Panc1 (cell line): ENCODE results near the gene ARID2. TPM values are rescaled to one million over a fixed set of nuclear protein-coding genes. Genes with fewer than 3 reads are reported as not detected.

Experiments
- ATAC-seq: fragments of 200-7000 bp; cut with Tn5 transposase; 2 replicates; pipeline ENCODE4 v1.9.1; 2020; ENCODE audit warnings: mild to moderate bottlenecking, moderate library complexity
- BruUV-seq: library from RNA; stranded (reverse); fragments of 400-500 nt; replicated peaks from 2 replicates; lab custom pipeline; 2021; lab: Mats Ljungman, UMichigan
- CTCF ChIA-PET: fragments of 300-600 bp; sonication (Branson Sonifier 250); formaldehyde crosslinking; loops from one replicate; lab custom pipeline; 2022; ENCODE audit warnings: antibody characterized with exemption; lab: Charles Lee
- POLR2A ChIA-PET: fragments of 300-600 bp; sonication (Branson Sonifier 250); formaldehyde crosslinking; loops from one replicate; lab custom pipeline; 2022; ENCODE audit warnings: antibody characterized with exemption; lab: Charles Lee
- DNase-seq: peaks from one replicate; pipeline ENCODE4 v3.0.0-alpha.2; 2010; ENCODE audit warnings: low read depth, low spot score
- H3K27ac ChIP-seq: 2 replicates; pipeline ENCODE4 v1.5.1; 2011; ENCODE audit warnings: mild to moderate bottlenecking, low read length, inconsistent platforms
- H3K27me3 ChIP-seq: fragments of 200-500 bp; sonication (Bioruptor generic); 2 replicates; pipeline ENCODE4 v1.6.0; 2014; ENCODE audit warnings: low read length, inconsistent platforms; ENCODE audit not compliant: control insufficient read depth, insufficient read depth
- H3K36me3 ChIP-seq: fragments of 200-500 bp; sonication (Bioruptor generic); 2 replicates; pipeline ENCODE4 v1.5.1; 2014; ENCODE audit warnings: inconsistent platforms, mild to moderate bottlenecking, low read length, moderate library complexity; ENCODE audit not compliant: control insufficient read depth, insufficient read depth
- H3K4me1 ChIP-seq: 2 replicates; pipeline ENCODE4 v1.5.1; 2011; ENCODE audit warnings: inconsistent platforms, mild to moderate bottlenecking, low read length, moderate library complexity; ENCODE audit not compliant: control insufficient read depth, insufficient read depth
- H3K4me3 ChIP-seq, 2 experiments: 2 replicates each; pipeline ENCODE4 v1.5.1; 2011 to 2012; ENCODE audit warnings: low read depth in 2 of 2, low read length in 2 of 2, mild to moderate bottlenecking in 2 of 2, inconsistent platforms in 1 of 2, moderate library complexity in 1 of 2
- H3K9me3 ChIP-seq: fragments of 200-500 bp; sonication (Bioruptor generic); 2 replicates; pipeline ENCODE4 v1.5.1; 2014; ENCODE audit warnings: low read depth, mild to moderate bottlenecking, inconsistent platforms, low read length, moderate library complexity; ENCODE audit not compliant: control insufficient read depth, insufficient read depth
- CTCF ChIP-seq: fragments of 450-650 bp; IDR thresholded peaks from 2 replicates; pipeline ENCODE4 v1.5.1; 2017; ENCODE audit warnings: mild to moderate bottlenecking
- POLR2AphosphoS5 ChIP-seq: IDR thresholded peaks from 2 replicates; pipeline ENCODE4 v1.6.1; 2012; ENCODE audit warnings: mild to moderate bottlenecking, low read depth, low read length, moderate library complexity
- REST ChIP-seq, 2 experiments: IDR thresholded peaks; 2 replicates each; pipeline ENCODE4 v1.6.1; 2011 to 2012; ENCODE audit warnings: low read depth in 2 of 2, control low read depth in 1 of 2, low read length in 1 of 2, mild to moderate bottlenecking in 1 of 2, moderate library complexity in 1 of 2; ENCODE audit not compliant: insufficient read depth in 1 of 2
- SIN3A ChIP-seq: IDR thresholded peaks from 2 replicates; pipeline ENCODE4 v1.6.1; 2012; ENCODE audit warnings: low read depth, mild to moderate bottlenecking, low read length, moderate library complexity, borderline replicate concordance; ENCODE audit not compliant: insufficient read depth
- TCF7L2 ChIP-seq: IDR thresholded peaks from 2 replicates; pipeline ENCODE4 v1.6.1; 2011; ENCODE audit warnings: mild to moderate bottlenecking, low read depth, low read length, inconsistent platforms
- in situ Hi-C: cut with HindIII; loops from 2 replicates; pipeline ENCODE4 v1.10.0; 2016; ENCODE audit warnings: low sequenced_read_pairs, low pct_unique_long_range_greater_than_20kb
- intact Hi-C: fragments of 100-400 bp; cut with micrococcal nuclease; formaldehyde crosslinking; loops from one replicate; pipeline ENCODE4 v1.10.0; 2022; ENCODE audit not compliant: unreplicated experiment
- total RNA-seq: library from RNA; stranded (reverse); gene quantifications from one replicate; pipeline ENCODE4 v1.2.1, GENCODE V29; 2021; ENCODE audit not compliant: unreplicated experiment

The ARID2 gene
- total RNA-seq, 1 experiment from 2014 or later, result 39.5 TPM

- ChIA-PET CTCF (no interaction called here), POLR2A (interaction anchor here (0.5 kb wide), 1 partner anchor 14 kb away, joined by 4 read pairs; no protein-coding TSS in a partner anchor)
- BruUV-seq, result no TSS peak
- no peak overlapping the region for H3K4me3 ChIP-seq
- ATAC-seq (no peak), DNase-seq (no peak)
- H3K27ac ChIP-seq, result no peak overlapping the region
- H3K9me3 ChIP-seq, result no peaks in the 10 kb centered on the region
- no peaks in the 10 kb centered on the region for H3K36me3 ChIP-seq
- peaks cover 10% of the 10 kb centered on the region for H3K27me3 ChIP-seq
- intact Hi-C loops, result no loop called here
- H3K4me1 ChIP-seq, result no peaks in the 10 kb centered on the region
- TF ChIP-seq SIN3A (no peak), REST (IDR thresholded peaks at IDR 0.05; ENCODE audit: insufficient read depth in 1 of 2, low read depth in 2 of 2, low read length in 1 of 2) (no peak), TCF7L2 (no peak), CTCF (no peak), POLR2AphosphoS5 (no peak)
- in situ Hi-C loops, result no loop called here
These were observed 43.8 kb upstream of the ARID2 start for GRCh38 chr12:45685680-45686079.

GRCh38 chr12:45687081-45688015 lies 42.2 kb upstream of the ARID2 start:
- H3K27ac ChIP-seq, result no peak overlapping the region

More at GRCh38 chr12:45687081-45688015, 42.2 kb upstream of the ARID2 start:
- intact Hi-C loops, result no loop called here
- Histone ChIP-seq H3K4me1 (no peaks in the 10 kb centered on the region), H3K27me3 (peaks cover 10% of the 10 kb centered on the region), H3K4me3 (no peak overlapping the region), H3K9me3 (no peaks in the 10 kb centered on the region), H3K36me3 (no peaks in the 10 kb centered on the region)
- no peak for TF ChIP-seq TCF7L2
- TF ChIP-seq CTCF, result no peak
- no peak for TF ChIP-seq REST (IDR thresholded peaks at IDR 0.05; ENCODE audit: insufficient read depth in 1 of 2, low read depth in 2 of 2, low read length in 1 of 2)
- TF ChIP-seq SIN3A, result no peak
- no peak for TF ChIP-seq POLR2AphosphoS5
- DNase-seq, result no peak
- BruUV-seq, result no TSS peak
- ATAC-seq, result no peak
- in situ Hi-C loops, result no loop called here
- POLR2A ChIA-PET, result no interaction called here
- CTCF ChIA-PET, result no interaction called here
